Osteocyte (in vitro differentiated cells): ENCODE data around the gene LMLN. TPM values are rescaled to one million over a fixed set of nuclear protein-coding genes. Genes with fewer than 3 reads are reported as not detected.

Experiments used
- DNase-seq: peaks from one replicate; pipeline ENCODE4 v3.0.0; 2021; ENCODE audit warnings: mixed read lengths; ENCODE audit not compliant: unreplicated experiment; ENCODE audit errors: extremely low spot score
- H3K27ac Mint-ChIP-seq: one replicate; pipeline ENCODE4 v1.8.0; 2021; ENCODE audit warnings: mild to moderate bottlenecking, mixed read lengths; ENCODE audit not compliant: unreplicated experiment
- H3K27me3 Mint-ChIP-seq: one replicate; pipeline ENCODE4 v1.8.0; 2021; ENCODE audit warnings: mixed read lengths; ENCODE audit not compliant: unreplicated experiment
- H3K36me3 Mint-ChIP-seq: one replicate; pipeline ENCODE4 v1.8.0; 2021; ENCODE audit warnings: mixed read lengths; ENCODE audit not compliant: unreplicated experiment
- H3K4me1 Mint-ChIP-seq: one replicate; pipeline ENCODE4 v1.8.0; 2021; ENCODE audit warnings: mixed read lengths; ENCODE audit not compliant: unreplicated experiment
- H3K4me3 Mint-ChIP-seq: one replicate; pipeline ENCODE4 v1.8.0; 2021; ENCODE audit warnings: mild to moderate bottlenecking, moderate library complexity, mixed read lengths; ENCODE audit not compliant: unreplicated experiment
- H3K9me3 Mint-ChIP-seq: one replicate; pipeline ENCODE4 v1.8.0; 2021; ENCODE audit warnings: mixed read lengths; ENCODE audit not compliant: unreplicated experiment
- total RNA-seq: library from RNA; stranded (reverse); gene quantifications from 2 replicates; pipeline ENCODE4 v1.2.1, GENCODE V29; 2021
- TF ChIP-seq, protein P1 (sequence below): fragments of 200-600 bp; sonication (generic); IDR thresholded peaks from 2 replicates; pipeline ENCODE4 v1.5.0; 2021; ENCODE audit warnings: antibody characterized with exemption, mild to moderate bottlenecking, moderate library complexity

LMLN gene
- total RNA-seq, 1 donor from 2014 or later, result 5.7 TPM

DNA sequence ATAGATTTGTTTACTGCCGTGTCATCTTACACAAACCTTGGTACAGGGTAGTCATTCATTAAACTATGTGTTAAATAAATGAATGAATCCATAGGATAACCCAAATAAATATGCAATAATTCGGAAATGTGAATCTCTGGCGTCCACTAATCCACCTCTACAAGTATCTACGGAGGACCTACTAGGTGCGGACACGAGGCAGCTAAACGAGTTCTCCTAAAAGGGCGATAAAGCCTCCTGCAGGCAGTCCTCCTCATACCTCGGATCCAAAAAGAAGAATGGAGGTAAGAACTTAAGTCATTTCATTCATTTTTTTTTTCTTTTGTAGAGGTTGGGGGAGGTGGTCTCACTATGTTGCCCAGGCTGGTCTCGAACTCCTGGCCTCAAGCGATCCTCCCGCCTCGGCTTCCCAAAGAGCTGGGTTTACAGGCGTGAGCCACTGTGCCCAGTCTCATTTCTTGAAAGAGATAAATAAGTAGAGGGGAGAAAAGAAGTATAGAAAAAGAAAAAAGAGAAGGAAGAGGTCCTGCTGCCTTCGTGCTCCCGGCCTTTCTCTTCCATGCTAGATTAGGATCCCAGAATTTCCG, 10.7 kb upstream of the LMLN start:
- no peak for DNase-seq
- peak overlapping the region; percentile 99 for H3K27ac Mint-ChIP-seq
- H3K4me3 Mint-ChIP-seq, result peak overlapping the region; percentile 98
- H3K27me3 Mint-ChIP-seq, result peaks cover 2% of the 10 kb centered on the region
- H3K36me3 Mint-ChIP-seq, result peaks cover 21% of the 10 kb centered on the region
- H3K4me1 Mint-ChIP-seq, result peaks cover 33% of the 10 kb centered on the region
- H3K9me3 Mint-ChIP-seq, result no peaks in the 10 kb centered on the region
- TF ChIP-seq, protein P1, sequence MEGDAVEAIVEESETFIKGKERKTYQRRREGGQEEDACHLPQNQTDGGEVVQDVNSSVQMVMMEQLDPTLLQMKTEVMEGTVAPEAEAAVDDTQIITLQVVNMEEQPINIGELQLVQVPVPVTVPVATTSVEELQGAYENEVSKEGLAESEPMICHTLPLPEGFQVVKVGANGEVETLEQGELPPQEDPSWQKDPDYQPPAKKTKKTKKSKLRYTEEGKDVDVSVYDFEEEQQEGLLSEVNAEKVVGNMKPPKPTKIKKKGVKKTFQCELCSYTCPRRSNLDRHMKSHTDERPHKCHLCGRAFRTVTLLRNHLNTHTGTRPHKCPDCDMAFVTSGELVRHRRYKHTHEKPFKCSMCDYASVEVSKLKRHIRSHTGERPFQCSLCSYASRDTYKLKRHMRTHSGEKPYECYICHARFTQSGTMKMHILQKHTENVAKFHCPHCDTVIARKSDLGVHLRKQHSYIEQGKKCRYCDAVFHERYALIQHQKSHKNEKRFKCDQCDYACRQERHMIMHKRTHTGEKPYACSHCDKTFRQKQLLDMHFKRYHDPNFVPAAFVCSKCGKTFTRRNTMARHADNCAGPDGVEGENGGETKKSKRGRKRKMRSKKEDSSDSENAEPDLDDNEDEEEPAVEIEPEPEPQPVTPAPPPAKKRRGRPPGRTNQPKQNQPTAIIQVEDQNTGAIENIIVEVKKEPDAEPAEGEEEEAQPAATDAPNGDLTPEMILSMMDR, result no peak

DNA sequence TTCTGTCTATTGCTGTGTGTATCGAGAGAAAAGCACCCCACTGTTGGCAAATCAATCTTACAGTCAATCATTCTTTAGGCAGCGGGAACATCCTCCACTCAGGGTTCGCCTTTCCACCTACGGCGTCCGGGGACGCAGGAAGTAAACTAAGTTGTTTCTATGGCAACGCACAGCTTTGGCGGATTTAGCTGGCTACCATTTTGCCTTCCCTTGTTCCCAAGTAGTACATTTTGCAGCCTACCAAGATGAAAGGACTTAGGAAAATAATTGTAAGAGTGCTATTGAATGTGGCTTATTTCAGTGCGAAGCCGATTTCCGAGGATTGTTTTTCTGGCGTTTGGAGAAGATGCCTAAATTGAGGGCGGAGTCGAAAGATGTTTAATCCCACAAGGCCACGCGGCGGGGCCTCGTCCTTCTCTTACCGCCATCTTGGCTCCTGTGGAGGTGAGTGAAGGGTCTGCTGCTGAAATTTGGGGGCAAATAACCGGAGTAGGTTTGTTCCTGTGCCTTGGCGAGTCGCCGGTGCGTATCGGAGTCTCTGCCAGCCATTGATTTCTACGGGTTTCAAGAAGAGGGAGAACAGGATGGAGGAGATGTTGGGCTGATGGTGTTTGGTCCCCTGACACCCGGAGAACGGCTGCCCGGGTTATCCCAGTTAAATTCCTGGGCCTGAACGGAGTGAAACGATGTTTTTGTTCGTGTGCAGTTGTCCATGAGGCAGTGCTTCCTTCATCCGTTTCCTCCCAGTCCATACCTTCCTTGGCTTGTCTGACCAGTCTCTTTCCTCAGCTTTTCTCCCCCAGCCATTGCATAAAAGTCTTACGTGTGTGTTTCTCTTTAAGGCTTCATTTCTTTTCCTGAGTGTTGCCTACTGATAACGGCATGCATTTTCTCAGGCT, 10.0 kb upstream of the LMLN start, which contains the start of gene RPL35A:
RPL35A (plus strand) TSS at position 413 of the 899 bp plus-strand sequence. CDS start 778 bp downstream, outside the sequence.
- H3K9me3 Mint-ChIP-seq, result no peaks in the 10 kb centered on the region
- peaks cover 33% of the 10 kb centered on the region for H3K4me1 Mint-ChIP-seq
- peaks cover 2% of the 10 kb centered on the region for H3K27me3 Mint-ChIP-seq
- TF ChIP-seq, protein P1, result no peak
- peak within 1 kb of the TSS; percentile 99 for H3K27ac Mint-ChIP-seq
- H3K36me3 Mint-ChIP-seq, result peaks cover 28% of the 10 kb centered on the region
- peak within 1 kb of the TSS; percentile 98 for H3K4me3 Mint-ChIP-seq
- DNase-seq, result peak; percentile 94

DNA sequence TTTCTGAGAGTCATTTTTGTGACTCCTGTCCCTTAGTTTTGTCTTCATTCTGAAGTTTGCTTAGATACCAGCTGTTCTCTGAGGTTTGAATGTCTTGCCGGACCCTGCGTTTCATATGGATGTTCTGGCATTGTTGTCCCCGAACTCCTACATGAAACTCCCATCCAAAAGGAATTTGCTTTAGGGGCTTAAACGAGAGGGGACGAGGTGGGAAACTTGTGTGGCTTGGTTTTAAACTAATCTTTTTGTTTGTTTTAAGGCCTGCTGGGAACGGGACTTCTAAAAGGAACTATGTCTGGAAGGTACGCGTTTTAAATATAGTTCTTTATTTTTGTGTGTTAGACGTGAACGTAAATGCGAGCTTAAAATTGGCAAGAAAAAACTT, 9.3 kb upstream of the LMLN start:
- H3K4me3 Mint-ChIP-seq, result peak overlapping the region; percentile 98
- H3K27ac Mint-ChIP-seq, result peak overlapping the region; percentile 99
- H3K27me3 Mint-ChIP-seq, result peaks cover 2% of the 10 kb centered on the region
- no peaks in the 10 kb centered on the region for H3K9me3 Mint-ChIP-seq
- no peak for DNase-seq
- TF ChIP-seq, protein P1, result no peak
- H3K36me3 Mint-ChIP-seq, result peaks cover 32% of the 10 kb centered on the region
- H3K4me1 Mint-ChIP-seq, result peaks cover 33% of the 10 kb centered on the region

DNA sequence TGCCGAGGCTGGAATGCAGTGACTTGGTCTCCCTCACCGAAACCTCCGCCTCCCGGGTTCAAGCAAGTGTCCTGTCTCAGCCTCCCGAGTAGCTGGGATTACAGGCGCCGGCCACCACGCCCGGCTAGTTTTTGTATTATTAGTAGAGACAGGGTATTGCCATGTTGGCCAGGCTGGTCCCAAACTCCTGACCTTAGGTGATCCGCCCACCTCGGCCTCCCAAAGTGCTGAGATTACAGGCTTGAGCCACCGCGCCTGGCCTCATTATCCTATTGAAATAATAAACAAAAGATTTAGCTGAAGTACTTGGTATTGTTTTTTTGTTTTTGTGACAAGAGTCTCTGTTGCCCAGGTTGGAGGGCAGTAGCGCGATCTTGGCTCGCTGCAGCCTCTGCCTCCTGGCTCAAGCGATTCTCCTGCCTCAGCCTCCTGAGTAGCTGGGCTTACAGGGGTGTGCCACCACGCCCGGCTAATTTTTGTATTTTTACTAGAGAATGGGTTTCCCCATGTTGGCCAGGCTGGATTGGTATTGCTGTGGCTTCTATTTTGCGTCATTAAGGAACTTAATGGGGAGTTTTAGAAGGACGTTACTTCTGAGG, 8.5 kb upstream of the LMLN start:
- TF ChIP-seq, protein P1, result no peak
- Mint-ChIP-seq H3K27ac (peak overlapping the region; percentile 99), H3K4me3 (peak overlapping the region; percentile 98), H3K27me3 (peaks cover 2% of the 10 kb centered on the region), H3K4me1 (peaks cover 33% of the 10 kb centered on the region), H3K36me3 (peaks cover 40% of the 10 kb centered on the region), H3K9me3 (no peaks in the 10 kb centered on the region)
- DNase-seq, result no peak

DNA sequence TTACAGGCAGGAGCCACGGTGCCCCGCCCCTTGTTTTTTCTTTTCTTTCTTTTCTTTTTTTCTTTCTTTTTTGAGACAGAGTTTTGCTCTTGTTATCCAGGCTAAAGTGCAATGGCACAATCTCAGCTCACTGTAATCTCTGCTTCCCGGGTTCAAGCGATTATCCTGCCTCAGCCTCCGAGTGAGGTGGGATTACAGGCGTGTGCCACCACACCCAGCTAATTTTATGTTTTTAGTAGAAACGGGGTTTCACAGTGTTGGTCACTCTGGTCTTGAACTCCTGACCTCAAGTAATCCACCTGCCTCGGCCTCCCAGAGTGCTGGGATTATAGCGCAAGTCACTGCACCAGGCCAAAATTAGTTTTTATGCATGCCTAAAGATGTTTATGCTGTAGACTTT, 7.6 kb upstream of the LMLN start:
- Mint-ChIP-seq H3K36me3 (peaks cover 43% of the 10 kb centered on the region), H3K27me3 (no peaks in the 10 kb centered on the region), H3K4me3 (peak overlapping the region; percentile 32), H3K4me1 (peaks cover 36% of the 10 kb centered on the region), H3K27ac (peak overlapping the region; percentile 67), H3K9me3 (no peaks in the 10 kb centered on the region)
- TF ChIP-seq, protein P1, result no peak
- no peak for DNase-seq
